H1 (cell line): ENCODE results near the gene CMTM2.

Source experiments
- ATF2 ChIP-seq: IDR thresholded peaks from 2 replicates; pipeline ENCODE4 v1.6.1; 2012; ENCODE audit warnings: low read length, inconsistent platforms
- CTCF ChIP-seq, 3 experiments: IDR thresholded peaks; 1 replicate in 2 of 3; 2 replicates in 1 of 3; pipeline versions ENCODE4 v1.5.1 to v1.6.1; 2011; ENCODE audit warnings: low read length in 3 of 3, mild to moderate bottlenecking in 3 of 3, inconsistent platforms in 2 of 3, low read depth in 1 of 3, moderate library complexity in 1 of 3; ENCODE audit not compliant: insufficient read depth in 1 of 3; ENCODE audit errors: control extremely low read depth in 1 of 3
- MAX ChIP-seq: IDR thresholded peaks from 2 replicates; pipeline ENCODE4 v1.6.1; 2012; ENCODE audit warnings: inconsistent platforms
- RFX5 ChIP-seq: IDR thresholded peaks from 2 replicates; pipeline ENCODE4 v1.6.1; 2011; ENCODE audit warnings: low read depth, low read length, improper control_type of control experiment, borderline replicate concordance

GRCh38 chr16:66548868-66549267, 30.4 kb upstream of the CMTM2 start:
- no peak for TF ChIP-seq ATF2
- TF ChIP-seq RFX5 = no peak
- TF ChIP-seq MAX = no peak
- TF ChIP-seq CTCF (IDR thresholded peaks at IDR 0.05; ENCODE audit: control extremely low read depth in 1 of 3, insufficient read depth in 1 of 3, low read depth in 1 of 3, low read length in 3 of 3) = no peak
